HG02571 (cell line): Measurements from ENCODE around the gene LMNA.
"Not testable (repeated sequence)": the region's sequence is repeated elsewhere in the genome, so short reads cannot be mapped to it uniquely, and the experiment has no call there.

Experiments used
- ATAC-seq: cut with Tn5 transposase; IDR thresholded peaks from one replicate; pipeline ENCODE4 v1.9.1; 2021; ENCODE audit warnings: mild to moderate bottlenecking, moderate library complexity; ENCODE audit not compliant: unreplicated experiment

The LMNA gene

DNA sequence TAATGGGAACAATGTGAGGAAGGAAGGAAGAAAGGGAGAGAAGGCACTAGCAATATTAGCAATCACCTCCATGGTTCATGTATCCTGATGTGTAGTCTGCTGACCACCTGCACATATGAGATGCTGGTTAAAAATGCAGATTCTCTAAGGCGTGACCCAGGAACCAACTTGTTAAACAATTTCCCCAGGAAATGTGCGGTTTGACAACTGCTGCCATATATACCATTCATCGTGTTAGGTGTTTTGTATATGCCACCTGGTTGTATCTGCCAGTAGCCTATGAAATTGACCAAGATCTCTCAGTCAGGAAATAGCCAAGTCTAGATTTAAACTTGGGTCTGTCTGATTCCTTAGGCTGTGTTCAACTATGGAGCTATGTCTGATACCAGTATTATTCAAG, 43.0 kb downstream of the LMNA start:
- ATAC-seq, result no peak

- no peak for ATAC-seq
These were observed 43.5 kb downstream of the LMNA start for GRCh38 chr1:156157966-156158365.

- no peak for ATAC-seq
These were observed 45.7 kb downstream of the LMNA start for GRCh38 chr1:156160000-156160742.

DNA sequence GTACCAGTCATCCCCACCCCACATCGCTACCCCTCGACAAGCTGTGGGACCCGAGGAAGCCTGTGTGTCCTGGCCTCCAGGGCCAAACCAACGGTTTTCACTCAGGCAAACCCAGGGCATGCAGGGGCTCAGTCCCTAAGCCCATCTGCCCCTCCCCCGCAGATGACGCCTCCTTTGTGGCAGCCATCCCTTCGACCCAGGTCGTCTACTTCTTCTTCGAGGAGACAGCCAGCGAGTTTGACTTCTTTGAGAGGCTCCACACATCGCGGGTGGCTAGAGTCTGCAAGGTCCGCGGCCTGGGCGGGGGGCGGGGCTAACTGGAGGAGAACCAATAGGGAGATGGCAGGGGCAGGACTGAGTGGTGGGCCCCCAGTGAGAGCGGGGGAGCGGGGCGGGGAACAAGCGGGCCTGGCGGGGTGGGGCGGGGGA, 46.2 kb downstream of the LMNA start:
- no peak for ATAC-seq

DNA sequence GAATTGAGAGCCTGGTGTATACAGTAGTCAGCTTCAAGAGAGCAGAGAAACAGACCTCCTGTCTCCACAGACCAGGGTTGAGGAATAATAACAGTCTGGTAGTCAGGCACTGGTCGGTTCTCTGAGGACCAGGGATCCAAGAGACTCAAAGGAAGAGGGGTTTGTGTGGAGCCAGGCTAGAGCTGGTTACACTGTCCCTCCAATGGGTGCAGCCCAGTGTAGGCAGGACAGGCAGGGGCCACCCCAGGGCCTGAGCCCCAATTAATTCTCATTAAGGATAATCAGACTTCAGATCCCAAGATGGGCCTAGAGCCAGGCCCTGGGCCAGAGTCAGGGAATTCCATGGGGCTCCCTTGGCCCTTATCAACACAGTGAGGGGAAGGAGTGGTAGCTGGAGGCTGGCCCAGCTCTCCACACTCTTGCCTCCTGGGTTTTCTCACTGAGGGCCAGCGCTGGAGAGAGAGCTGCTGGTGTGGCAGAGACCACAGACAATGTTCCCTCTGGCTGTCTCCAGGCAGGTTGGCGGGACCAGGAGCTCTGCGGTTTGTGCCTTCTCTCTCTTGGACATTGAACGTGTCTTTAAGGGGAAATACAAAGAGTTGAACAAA, 48.0 kb downstream of the LMNA start:
- no peak for ATAC-seq

- ATAC-seq, result no peak
These were observed 49.2 kb downstream of the LMNA start for GRCh38 chr1:156163712-156164111.

DNA sequence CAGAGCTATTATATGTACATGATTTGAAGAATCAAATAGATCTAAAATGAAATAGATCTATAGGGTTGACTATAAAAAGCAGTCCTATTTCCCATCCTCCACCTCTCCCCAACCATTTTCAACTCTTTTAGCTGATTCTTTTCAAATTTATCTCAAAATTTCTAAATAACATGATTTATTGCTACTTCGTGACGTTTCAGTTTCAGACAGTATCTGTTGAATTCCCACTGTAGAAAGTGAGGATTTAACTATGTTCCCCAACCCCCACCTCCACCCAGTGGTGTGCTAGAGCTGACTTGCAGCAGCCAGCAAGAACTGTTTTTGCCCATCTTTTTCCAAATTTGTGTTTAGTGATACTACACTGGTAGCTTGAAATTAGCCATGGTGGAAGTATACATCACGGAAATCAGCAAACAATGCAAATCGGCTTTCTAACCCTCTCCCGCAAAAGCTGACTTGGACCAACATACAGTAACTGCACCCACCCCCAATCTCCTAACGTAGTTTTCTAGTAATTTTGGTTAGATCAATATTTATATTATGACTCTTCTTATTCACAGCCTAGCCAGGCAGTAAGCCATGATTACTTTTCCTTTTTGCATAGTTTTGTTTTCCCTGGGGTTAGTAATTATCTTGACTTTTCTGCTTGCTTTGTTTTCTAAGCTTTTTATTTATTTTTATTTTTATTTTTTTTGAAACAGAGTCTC, 49.8 kb downstream of the LMNA start:
- ATAC-seq, result no peak

DNA sequence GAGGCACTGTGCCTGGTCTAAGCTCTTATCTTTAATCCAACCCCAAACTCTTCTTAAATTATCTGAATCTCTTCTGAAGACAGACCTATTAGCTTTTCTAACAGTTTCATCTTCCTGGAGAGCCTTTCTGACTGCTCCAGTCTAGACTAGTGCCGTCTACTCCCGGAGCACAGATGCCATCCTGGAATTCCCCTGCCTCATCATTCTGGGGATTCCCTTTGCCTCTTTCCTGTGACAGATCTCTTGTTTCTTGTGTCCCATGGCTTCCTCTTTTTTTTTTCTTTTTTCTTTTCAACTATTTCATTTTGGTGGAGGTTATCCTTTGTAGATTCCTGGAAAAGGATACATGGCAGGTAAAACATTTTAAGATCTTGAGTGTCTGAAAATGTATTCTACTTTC, 50.6 kb downstream of the LMNA start:
- no peak for ATAC-seq

GRCh38 chr1:156167536-156167935, 53.0 kb downstream of the LMNA start:
- no peak for ATAC-seq

DNA sequence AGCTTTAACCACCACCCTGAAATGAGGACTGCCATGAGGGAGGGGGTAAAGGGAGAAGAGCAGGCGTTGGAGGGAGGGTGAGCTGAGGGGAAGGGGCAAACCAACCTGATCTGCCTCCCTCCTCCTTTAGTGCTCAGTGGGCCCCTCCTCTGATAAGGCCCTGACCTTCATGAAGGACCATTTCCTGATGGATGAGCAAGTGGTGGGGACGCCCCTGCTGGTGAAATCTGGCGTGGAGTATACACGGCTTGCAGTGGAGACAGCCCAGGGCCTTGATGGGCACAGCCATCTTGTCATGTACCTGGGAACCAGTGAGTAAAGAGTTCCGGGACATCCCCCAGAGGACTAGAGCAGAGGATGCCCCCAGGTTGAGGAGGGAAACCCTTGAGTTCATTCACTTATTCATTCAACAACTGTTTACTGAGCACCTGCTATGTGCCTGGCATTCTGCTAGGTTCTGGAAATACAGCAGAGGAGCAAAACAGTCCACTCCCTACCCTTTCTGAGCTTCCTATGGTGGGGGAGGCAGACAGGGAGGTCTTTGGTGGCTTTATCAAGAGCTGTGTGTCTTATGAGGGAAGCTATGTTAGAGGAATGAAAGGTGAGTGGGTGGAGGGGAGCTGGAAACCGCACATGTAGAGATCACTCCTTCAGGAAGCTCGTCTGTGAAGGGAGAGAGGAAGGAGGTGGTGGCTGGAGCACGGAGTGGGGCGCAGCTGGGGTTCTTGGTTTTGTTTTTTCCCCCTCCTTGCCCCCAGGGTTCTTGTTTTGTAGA, 58.4 kb downstream of the LMNA start:
- ATAC-seq, result no peak

DNA sequence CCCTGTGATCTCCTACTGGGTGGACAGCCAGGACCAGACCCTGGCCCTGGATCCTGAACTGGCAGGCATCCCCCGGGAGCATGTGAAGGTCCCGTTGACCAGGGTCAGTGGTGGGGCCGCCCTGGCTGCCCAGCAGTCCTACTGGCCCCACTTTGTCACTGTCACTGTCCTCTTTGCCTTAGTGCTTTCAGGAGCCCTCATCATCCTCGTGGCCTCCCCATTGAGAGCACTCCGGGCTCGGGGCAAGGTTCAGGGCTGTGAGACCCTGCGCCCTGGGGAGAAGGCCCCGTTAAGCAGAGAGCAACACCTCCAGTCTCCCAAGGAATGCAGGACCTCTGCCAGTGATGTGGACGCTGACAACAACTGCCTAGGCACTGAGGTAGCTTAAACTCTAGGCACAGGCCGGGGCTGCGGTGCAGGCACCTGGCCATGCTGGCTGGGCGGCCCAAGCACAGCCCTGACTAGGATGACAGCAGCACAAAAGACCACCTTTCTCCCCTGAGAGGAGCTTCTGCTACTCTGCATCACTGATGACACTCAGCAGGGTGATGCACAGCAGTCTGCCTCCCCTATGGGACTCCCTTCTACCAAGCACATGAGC, 62.2 kb downstream of the LMNA start:
- ATAC-seq, result no peak

DNA sequence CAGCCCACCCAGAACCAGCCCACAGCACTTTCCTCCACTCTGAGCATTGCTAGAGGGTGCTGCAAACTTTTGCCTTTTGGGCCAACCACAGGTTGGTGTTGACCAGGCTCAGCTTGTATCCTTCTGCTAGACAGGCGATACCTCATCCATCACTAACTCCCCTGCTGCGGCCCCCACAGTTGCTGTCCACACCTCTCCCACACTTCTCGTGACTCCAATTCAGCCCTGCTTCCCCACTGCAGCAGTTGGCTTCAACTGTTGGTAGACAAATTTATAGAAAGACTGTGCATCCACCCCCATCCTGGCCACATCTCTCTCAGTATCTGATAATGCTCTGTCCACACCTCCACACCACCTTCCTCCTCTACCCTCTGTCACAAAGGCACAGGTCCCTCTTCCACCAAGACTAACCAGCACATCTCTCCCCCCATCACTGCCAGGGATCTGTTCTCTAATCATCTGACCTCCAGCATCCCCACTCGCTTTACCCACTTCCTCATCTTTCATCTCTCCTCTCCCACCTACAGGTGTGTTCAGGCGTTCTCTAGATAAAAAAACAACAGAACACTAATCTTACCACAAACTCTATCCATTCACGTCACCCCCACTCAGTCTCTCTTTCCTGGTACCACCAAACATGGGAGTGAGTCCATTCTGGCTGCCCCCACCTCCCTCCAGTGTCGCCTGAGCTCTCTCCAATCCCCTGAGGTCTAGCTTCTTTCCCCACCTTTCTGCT, 63.6 kb downstream of the LMNA start:
- ATAC-seq, result no peak

DNA sequence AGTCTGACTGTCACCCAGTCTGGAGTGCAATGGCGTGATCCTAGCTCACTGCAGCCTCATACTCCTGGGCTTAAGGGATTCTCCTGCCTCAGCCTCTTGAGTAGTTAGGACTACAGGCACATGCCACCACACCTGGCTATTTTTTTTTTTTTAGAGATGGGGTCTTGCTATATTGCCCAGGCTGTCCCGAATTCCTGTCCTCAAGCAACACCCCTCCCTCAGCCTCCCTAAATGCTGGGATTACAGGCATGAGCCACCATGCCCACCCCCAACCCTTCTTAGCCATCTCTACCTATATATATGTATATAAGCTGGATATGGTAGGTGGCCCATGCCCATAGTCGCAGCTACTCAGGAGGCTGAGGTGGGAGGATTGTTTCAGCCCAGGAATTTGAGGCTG, 66.0 kb downstream of the LMNA start:
- no peak for ATAC-seq

DNA sequence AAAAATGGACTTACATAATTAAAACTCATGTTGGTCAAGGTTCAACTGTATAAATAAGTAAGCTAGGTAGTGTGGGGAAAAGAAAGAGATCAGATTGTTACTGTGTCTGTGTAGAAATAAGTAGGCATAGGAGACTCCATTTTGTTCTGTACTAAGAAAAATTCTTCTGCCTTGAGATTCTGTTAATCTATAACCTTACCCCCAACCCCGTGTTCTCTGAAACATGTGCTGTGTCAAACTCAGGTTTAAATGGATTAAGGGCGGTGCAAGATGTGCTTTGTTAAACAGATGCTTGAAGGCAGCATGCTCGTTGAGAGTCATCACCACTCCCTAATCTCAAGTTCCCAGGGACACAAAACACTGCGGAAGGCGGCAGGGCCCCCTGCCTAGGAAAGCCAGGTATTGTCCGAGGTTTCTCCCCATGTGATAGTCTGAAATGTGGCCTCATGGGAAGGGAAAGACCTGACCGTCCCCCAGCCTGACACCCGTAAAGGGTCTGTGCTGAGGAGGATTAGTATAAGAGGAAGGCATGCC, 66.9 kb downstream of the LMNA start:
- not testable (repeated sequence) for ATAC-seq

GRCh38 chr1:156182010-156182779, 67.7 kb downstream of the LMNA start:
- ATAC-seq, result not testable (repeated sequence)

DNA sequence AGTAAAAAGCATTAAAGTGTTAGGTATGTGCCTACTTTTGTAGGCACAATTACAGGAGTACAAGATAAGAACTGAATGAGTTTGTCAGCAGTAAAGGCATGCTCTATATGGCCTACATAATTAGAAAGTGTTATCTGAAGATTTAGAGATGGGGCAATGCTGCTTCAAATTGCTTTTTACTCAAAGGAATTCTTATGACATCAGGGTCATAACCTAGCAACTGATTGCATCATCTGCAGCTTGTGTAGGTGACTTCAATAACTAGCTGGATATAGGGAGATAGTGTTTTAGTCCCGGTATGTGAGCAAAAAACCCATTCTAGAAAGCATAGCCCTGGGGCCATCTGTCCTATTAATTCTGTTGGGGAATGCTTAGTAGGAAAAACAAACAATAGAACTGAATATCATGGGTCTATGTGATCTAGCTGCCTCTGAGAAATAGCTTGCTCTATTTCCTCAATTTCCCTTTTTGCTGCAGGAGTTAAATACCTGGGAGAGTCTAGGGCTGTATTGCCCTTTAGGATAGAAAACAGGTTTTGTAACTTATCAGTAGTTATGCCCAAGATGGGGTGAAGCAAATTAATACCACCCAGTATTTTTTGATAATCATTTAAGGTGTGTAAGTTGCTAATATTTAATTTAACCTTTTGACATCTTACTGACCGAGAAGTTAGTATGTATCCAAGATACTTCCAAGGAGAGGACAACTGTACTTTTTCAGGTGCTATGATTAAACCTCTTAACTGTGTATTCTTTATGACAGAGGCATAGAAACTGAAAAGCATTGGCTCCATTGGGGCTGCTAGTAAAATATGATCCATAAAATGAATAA, 72.1 kb downstream of the LMNA start:
- not testable (repeated sequence) for ATAC-seq
